ENCODE results near the gene PCDH8. TPM values are rescaled to one million over a fixed set of nuclear protein-coding genes. Genes with fewer than 3 reads are reported as not detected.

Gene PCDH8
- total RNA-seq, 4 donors from 2014 or later = not detected

DNA sequence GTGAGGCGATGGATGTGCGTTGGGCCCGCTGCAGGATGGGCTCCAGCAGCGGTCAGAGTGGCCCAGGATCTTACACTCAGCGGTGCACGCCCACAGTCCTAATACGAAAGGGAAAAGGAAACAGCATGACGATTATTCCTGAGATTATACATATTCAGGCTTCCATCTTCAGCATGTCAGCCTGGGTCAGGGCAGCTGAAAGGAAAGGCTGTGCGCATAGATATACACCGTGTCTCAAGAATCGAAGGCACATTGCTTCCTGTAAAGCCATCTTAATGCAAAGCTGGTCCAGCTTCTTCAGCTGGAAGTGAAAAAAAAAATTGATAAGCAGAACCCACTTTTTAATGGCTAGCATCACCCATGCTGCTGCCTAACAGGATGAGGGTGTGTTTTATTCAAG is 3.6 kb downstream of the PCDH8 start:
- Histone ChIP-seq H3K36me3 (no peaks in the 10 kb centered on the region), H3K27me3 (peaks cover 22 to 96% (median 34%) of the 10 kb centered on the region in 4 donors), H3K4me3 (no peak overlapping the region), H3K9me3 (peaks cover 0 to 15% (median 0%) of the 10 kb centered on the region in 3 donors), H3K4me1 (peaks cover 3 to 44% (median 9%) of the 10 kb centered on the region in 3 donors), H3K27ac (no peak overlapping the region)
- 57 to 75% methylated on average over 6 to 11 of the region's 11 CpGs for WGBS, 2 donors
- TF ChIP-seq, protein P1, sequence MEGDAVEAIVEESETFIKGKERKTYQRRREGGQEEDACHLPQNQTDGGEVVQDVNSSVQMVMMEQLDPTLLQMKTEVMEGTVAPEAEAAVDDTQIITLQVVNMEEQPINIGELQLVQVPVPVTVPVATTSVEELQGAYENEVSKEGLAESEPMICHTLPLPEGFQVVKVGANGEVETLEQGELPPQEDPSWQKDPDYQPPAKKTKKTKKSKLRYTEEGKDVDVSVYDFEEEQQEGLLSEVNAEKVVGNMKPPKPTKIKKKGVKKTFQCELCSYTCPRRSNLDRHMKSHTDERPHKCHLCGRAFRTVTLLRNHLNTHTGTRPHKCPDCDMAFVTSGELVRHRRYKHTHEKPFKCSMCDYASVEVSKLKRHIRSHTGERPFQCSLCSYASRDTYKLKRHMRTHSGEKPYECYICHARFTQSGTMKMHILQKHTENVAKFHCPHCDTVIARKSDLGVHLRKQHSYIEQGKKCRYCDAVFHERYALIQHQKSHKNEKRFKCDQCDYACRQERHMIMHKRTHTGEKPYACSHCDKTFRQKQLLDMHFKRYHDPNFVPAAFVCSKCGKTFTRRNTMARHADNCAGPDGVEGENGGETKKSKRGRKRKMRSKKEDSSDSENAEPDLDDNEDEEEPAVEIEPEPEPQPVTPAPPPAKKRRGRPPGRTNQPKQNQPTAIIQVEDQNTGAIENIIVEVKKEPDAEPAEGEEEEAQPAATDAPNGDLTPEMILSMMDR (IDR thresholded peaks at IDR 0.05) = no peak
- no peak for TF ChIP-seq POLR2A (IDR thresholded peaks at IDR 0.05)
- DNase-seq = no peak
- intact Hi-C loops (cut with DNase I) = no loop called here

DNA sequence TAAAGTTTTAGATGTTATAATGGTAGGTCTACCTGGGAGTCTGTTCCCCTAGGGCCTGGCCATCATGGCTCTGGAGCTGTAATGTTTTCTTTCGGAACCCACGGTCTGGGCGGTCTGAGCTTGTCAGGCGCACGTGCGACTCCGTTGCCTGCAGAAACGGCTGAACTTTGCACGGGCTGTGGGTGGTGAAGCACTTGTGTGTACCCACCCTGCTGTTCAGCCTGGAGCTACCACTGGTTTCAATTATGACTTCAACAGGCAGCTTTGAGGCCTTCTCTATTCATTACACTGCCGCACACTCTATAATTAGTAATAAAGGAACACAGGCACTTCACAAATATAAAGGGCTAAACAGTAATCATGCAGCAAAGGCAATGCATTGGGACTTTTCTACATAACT is 6.0 kb downstream of the PCDH8 start:
- WGBS, 2 donors = 80 to 84% methylated on average over 8 to 10 of the region's 10 CpGs
- TF ChIP-seq, protein P1 (IDR thresholded peaks at IDR 0.05) = no peak
- TF ChIP-seq POLR2A (IDR thresholded peaks at IDR 0.05) = no peak
- intact Hi-C loops (cut with DNase I) = no loop called here
- Histone ChIP-seq H3K9me3 (peaks cover 0 to 10% (median 0%) of the 10 kb centered on the region in 3 donors), H3K4me1 (peaks cover 3 to 21% (median 9%) of the 10 kb centered on the region in 3 donors), H3K36me3 (no peaks in the 10 kb centered on the region), H3K4me3 (no peak overlapping the region), H3K27me3 (peaks cover 17 to 86% (median 23%) of the 10 kb centered on the region in 4 donors), H3K27ac (no peak overlapping the region)
- DNase-seq = no peak

DNA sequence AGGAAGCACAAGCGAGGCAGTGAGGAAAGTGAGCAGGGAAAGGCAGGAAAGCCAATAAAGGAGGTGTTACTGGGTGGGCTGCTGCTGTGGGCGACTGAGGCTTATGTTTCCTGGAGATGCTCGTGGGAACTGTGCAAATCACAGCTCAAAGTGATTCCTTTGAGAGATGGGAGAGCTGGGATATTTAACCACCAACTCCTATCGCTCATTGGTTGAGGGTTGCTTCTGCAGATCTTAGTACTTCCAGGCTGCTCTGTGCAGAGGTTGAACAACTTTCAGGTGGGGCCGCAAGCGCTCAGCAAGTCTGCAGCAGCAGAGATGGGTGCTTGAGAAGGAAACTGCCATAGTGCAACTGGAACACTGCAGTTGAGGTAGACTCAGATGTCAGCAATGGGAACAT is 8.4 kb downstream of the PCDH8 start:
- no peak for DNase-seq
- peaks cover 2 to 72% (median 6%) of the 10 kb centered on the region in 4 donors for H3K27me3 ChIP-seq
- H3K27ac ChIP-seq = no peak overlapping the region
- H3K9me3 ChIP-seq = no peaks in the 10 kb centered on the region
- no peak for TF ChIP-seq POLR2A (IDR thresholded peaks at IDR 0.05)
- TF ChIP-seq, protein P1 (IDR thresholded peaks at IDR 0.05) = no peak
- no peaks in the 10 kb centered on the region for H3K36me3 ChIP-seq
- WGBS, 2 donors = 75% methylated on average over 6 of the region's 6 CpGs
- intact Hi-C loops (cut with DNase I) = no loop called here
- H3K4me3 ChIP-seq = no peak overlapping the region
- H3K4me1 ChIP-seq = no peaks in the 10 kb centered on the region

DNA sequence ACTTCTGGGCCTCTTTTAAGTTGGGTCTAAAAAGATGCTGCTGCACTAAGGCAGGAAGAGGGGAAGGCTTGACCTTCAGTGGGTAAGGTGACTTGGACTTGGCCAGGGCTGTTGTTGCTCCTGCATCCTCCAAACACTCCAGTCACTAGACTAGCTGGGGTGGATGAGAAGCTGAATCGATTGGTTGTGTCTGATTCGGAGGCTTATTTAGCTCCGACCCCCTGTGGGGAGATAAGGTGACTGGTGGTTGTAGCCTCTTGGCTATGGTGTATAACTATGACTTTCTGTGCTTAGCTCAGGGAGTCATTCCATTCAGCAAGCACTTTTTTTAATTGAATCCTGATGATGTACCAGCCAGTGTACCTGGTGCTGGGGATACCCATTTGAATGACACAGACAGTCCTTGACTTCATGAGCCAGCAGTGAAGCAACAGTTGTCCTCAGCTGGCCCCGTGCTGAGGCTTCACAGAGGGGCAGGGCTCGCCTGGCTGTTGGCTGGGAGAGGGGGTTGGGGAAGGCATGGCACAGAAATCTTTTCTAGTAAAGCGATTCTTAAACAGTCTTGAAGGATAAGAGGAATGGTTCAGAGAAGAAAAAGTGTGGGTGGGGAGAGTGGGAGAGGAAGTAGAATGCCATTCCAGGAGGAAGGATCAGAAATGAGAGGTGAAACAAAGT is 9.9 kb downstream of the PCDH8 start:
- WGBS, 2 donors = 35 to 58% methylated on average over 4 of the region's 6 CpGs
- peaks cover 0 to 67% (median 0%) of the 10 kb centered on the region in 4 donors for H3K27me3 ChIP-seq

DNA sequence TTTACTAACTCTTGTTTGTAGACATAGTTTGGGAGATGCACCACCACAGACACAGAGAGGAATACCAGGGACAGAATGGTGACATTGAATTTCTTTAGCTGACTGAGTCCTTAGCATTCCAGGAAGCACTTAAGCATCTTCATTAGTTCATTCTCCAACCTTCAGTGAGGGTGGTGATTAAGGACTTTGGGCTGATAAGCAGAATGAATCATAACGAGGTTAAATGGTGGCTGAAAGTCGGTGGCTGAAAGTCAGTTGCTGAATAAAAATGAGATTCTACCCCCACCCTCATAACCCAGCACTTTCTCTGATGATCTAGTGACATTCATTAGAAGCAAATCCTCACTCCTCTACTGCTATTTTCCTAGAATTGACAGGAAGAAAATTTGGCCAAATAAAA is 10.6 kb downstream of the PCDH8 start:
- intact Hi-C loops (cut with DNase I) = no loop called here
- H3K9me3 ChIP-seq = no peaks in the 10 kb centered on the region
- H3K27me3 ChIP-seq = peaks cover 0 to 65% (median 0%) of the 10 kb centered on the region in 4 donors
- TF ChIP-seq, protein P1 (IDR thresholded peaks at IDR 0.05) = no peak
- H3K36me3 ChIP-seq = no peaks in the 10 kb centered on the region
- H3K4me1 ChIP-seq = no peaks in the 10 kb centered on the region
- H3K4me3 ChIP-seq = no peak overlapping the region
- H3K27ac ChIP-seq = no peak overlapping the region
- no peak for DNase-seq
- 41 to 49% methylated on average over 2 of the region's 2 CpGs for WGBS, 2 donors

More for the DNA sequence above, 9.9 kb downstream of the PCDH8 start:
- Histone ChIP-seq H3K9me3 (no peaks in the 10 kb centered on the region), H3K4me3 (no peak overlapping the region), H3K4me1 (no peaks in the 10 kb centered on the region), H3K27ac (no peak overlapping the region), H3K36me3 (no peaks in the 10 kb centered on the region)
- TF ChIP-seq, protein P1 (IDR thresholded peaks at IDR 0.05) = no peak
- TF ChIP-seq POLR2A (IDR thresholded peaks at IDR 0.05) = no peak
- intact Hi-C loops (cut with DNase I) = no loop called here
- no peak for DNase-seq

Data from esophagus squamous epithelium (tissue), 5 donors.